NCI-H1092 (cell line): ENCODE measurements around the gene USP5.
A peak's percentile ranks its signal among the peaks of the same experiment; 100 is the strongest.
"Not testable (repeated sequence)": the region's sequence is repeated elsewhere in the genome, so short reads cannot be mapped to it uniquely, and the experiment has no call there.

ENCODE experiments used
- DNase-seq: peaks from one replicate; lab custom pipeline; 2025; lab: John Stamatoyannopoulos, UW

The USP5 gene

DNA sequence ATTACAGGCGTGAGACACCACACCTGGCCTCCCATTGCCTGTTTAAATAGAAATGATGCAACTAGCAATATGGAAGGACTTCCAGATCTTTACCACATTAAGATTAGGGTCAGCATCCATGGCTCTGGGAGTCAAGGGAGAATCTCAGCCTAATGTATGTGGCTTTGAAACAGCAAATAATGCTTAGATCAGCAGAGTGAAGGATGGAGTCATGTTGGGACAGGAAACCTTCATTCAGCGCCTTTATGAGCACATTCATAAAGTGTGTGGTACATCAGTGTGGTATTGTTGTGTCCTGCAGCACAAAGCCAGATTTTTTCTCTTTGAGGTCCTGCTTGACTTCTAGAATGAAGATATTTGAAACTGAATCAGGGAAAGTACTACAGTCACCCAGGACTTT, 36.4 kb downstream of the USP5 start:
- DNase-seq = no peak

GRCh38 chr12:6888794-6889193, 36.8 kb downstream of the USP5 start:
- not testable (repeated sequence) for DNase-seq

DNA sequence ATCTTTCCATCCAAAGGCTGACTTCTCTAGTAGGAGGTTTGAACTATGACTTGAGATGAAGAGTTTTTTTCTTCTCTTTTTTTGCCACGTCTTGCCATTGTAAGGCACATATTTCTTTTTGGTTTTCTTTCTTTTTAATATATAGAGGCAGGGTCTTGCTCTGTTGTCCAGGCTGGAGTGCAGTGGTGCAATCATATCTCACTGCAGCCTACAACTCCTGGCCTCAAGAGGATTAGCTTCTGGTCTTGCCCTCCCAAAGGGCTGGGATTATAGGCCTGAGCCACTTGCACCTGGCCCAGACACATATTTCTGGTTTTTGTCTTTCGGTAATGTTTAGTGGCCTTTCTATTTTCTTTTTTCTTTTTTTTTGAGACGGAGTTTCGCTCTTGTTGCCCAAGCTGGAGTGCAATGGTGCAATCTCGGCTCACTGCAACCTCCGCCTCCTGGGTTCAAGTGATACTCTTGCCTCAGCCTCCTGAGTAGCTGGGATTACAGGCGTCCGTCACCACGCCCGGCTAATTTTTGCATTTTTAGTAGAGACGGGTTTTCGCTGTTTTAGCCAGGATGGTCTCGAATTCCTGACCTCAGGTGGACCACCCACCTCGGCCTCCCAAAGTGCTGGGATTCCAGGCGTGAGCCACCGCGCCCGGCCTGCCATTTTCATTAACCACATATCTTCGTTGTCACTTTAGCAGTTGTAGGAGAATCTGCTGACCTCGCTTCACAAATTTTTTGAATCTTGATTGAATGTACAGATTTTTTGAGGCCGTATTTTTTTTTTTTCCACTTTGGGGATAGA, 38.0 kb downstream of the USP5 start:
- not testable (repeated sequence) for DNase-seq

- peak; percentile 94 for DNase-seq
Measured at GRCh38 chr12:6890789-6891645, 39.1 kb downstream of the USP5 start.

- DNase-seq = no peak
Measured at GRCh38 chr12:6891646-6892001, 39.7 kb downstream of the USP5 start.

GRCh38 chr12:6892683-6893082, 40.7 kb downstream of the USP5 start:
- not testable (repeated sequence) for DNase-seq

DNA sequence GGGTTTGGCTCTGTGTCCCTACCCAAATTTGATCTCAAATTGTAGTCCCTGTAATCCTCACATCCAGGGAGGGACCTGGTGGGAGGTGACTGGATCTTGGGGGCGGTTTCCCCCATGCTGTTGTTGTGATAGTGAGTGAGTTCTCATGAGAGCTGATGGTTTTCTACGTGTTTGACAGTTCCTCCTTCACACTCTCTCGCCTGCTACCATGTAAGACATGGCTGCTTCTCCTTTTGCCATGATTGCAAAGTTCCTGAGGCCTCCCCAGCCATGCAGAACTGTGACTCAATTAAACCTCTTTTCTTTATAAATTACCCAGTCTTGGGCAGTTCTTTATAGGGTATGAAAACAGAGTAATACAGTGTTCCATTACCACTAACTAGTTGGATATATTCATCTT, 42.4 kb downstream of the USP5 start:
- no peak for DNase-seq

GRCh38 chr12:6896846-6897435, 45.0 kb downstream of the USP5 start:
- no peak for DNase-seq

DNA sequence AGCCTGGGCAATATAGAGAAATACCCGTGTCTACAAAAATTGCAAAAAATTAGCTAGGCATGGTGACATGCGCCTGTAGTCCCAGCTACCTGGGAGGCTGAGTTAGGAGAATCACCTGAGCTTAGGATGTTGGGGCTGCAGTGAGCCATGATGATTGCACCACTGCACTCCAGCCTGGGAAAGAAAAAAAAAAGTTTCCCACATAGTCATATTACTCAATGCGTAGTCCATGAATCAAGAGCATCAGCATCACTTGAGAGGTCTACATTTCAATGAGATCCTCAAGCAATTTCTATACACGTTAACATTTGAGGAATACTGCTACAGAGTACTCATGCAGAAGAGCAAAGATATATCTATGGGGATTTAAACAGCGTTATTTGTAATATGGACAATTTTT, 47.5 kb downstream of the USP5 start:
- DNase-seq = no peak

- DNase-seq = no peak
Measured at GRCh38 chr12:6899837-6900519, 48.0 kb downstream of the USP5 start.

DNA sequence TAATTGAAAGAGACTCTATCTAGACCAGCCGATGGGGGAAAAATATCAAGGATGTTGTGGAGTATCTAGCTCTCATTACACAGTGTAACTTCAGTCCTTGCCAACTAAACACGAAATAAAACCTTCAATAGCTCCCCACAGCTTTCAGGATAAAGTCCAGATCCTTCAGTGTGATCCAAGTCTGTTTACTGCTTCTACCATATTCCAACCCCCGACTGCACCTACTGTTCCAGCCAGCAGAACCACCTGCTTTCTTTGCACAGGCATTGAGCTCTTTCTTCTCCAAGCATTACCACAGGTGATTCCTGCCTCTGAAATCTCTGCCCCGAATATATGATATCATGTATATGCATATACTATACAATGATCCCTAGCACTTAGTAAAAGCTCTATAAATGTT, 50.5 kb downstream of the USP5 start:
- DNase-seq = no peak

GRCh38 chr12:6903722-6904121, 51.8 kb downstream of the USP5 start:
- DNase-seq = no peak

DNA sequence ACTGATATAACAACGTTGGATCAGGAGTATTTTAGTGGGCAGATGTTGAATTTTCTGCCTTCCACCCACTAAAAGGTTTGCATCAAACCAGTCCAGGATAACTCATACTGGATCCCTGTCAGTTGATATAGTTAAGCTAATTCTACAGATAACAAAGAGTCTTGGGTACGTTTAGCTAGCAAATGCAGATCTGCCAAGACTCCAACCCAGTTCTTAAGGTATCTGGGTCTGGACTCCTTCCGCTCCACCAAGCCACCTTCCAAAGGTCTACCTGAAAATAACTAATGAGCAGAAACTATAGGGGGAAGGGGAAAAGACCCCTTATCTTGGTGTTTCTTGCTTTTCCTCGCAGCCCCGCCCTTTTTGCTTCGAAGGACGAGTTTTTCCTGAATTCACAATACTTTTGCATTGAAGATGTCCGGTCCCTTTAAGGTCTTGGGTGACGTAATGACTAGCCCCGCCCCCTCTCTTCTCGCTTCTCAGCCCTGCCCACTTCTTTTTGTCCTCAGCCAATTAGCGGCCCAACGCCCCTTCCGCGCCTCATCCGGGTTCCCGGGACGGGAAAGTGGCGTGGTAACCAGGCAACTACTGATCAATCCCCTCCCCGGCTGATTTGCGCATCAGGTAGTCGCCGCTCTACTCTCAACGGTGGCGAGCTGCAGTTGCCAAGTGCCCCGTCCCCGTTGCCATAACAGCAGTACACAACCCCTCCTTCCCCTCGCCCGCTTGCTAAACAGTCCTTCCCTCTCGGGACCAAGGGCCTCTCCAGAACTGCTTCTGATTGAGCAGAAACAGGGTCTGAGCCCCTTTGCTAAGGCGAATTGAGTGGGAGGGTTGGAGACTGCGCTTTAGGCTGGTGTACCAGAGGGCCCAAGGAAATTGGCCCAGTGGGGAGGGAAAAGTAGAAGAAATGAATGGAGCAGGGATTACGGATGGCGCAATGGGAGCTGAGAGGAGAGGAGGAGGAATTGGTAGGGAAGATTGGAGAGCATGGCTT, 52.6 kb downstream of the USP5 start, which contains the start of gene LRRC23:
Gene LRRC23, plus strand, starts transcription at position 543 of the 997 bp plus-strand sequence. CDS start 812 bp downstream, outside the sequence.
- peak; percentile 96 for DNase-seq

- no peak for DNase-seq
Measured at GRCh38 chr12:6905414-6906040, 53.6 kb downstream of the USP5 start.

DNA sequence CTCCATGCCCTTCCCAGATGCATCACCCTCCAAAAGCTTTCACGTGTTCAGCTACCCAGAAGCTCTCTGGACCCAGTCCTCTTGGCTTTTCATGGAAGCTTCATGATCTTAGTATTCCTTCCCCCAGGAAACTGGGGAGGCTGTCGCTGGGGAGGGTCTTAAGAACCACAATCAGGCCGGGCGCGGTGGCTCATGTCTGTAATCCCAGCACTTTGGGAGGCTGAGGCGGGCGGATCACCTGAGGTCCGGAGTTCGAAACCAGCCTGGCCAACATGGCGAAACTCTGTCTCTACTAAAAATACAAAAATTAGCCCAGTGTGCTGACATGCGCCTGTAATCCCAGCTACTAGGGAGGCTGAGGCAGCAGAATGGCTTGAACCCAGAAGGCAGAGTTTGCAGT, 56.2 kb downstream of the USP5 start:
- not testable (repeated sequence) for DNase-seq

DNA sequence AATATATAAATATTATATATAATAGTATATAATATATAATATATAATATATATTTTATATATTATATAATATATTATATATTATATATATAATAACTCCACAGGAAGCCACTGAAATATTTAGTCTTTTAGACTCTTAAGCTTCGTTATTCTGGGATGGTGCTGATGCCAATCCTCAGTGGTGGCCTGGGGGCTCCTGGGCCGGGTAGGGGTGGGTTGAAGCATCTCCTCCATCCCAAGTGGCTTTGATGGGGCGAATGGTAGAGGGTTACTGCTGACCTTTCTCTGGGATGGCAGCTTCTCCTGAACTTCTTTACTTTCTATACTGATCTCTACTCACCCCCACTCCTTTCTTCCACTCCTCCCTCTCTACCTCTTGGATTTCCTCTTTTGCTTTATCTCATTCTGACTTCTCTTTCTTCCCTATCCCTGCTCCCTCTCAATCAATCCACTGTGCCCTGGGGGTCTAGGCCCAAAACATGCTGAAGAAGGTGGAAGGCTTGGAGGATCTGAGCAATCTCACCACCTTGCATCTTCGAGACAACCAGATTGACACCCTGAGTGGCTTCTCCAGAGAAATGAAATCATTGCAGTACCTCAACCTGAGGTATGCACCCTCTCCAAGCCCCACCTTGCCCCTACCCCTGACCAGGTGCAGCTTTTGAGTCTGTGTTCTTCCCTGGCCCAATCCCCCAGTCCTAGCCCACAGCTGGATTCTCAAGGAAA, 57.6 kb downstream of the USP5 start:
- DNase-seq = no peak

DNA sequence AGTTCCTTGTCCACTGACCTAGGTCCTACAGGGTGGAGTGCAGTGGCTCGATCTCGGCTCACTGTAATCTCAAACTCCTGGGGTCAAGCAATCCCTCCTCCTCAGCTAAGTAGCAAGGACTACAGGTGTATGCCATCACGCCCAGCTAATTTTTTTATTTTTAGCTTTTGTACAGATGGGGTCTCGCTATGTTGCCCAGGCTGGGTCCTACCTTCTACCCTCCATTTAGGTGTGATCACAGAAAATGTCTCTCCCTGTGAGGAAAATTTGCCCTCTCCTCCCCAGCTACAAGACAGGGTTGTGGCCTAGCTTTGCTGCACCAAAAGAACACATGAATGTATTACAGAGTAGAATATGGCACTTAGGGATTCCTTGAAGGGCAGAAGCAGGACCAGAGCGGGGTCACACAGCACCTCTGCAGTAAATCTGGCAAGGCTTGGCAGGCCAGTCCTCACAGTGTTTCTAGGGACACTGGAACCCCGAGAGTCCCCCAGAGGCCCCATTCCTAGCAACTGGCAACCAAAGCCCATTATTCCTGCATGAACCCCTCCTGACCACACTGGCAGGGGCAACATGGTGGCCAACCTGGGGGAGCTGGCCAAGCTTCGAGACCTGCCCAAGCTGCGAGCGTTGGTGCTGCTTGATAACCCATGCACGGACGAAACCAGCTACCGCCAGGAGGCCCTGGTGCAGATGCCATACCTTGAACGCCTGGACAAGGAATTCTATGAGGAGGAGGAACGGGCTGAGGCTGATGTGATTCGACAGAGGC, 60.4 kb downstream of the USP5 start:
- DNase-seq = no peak

DNA sequence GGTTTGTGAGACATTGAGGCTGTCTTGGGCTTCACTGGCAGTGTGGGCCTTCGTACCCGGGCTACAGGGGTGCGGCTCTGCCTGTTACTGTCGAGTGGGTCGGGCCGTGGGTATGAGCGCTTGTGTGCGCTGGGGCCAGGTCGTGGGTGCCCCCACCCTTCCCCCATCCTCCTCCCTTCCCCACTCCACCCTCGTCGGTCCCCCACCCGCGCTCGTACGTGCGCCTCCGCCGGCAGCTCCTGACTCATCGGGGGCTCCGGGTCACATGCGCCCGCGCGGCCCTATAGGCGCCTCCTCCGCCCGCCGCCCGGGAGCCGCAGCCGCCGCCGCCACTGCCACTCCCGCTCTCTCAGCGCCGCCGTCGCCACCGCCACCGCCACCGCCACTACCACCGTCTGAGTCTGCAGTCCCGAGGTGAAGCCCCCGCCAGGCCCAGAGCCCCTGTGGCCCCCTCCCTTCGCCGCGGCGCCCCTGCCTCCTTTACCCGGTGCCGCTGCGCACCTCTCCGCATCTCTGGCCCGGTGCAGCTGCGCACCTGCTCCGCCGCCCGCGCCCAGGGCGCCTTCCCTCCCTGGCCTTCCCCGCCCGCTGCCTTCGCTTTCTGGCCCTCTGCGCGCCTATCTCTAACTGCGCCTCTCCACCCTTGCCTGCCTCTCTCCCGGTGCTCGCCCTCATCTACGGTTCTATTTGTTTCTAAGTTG, 62.4 kb downstream of the USP5 start, which contains the start of gene ENO2:
Gene ENO2, plus strand, starts transcription at position 335 of the 701 bp plus-strand sequence. CDS start 1,253 bp downstream, outside the sequence.
- peak; percentile 47 for DNase-seq
